OCI-LY3 (cell line): Measurements from ENCODE around the gene NIPBL.

Source experiments
- CTCF ChIP-seq: fragments of 200-600, 300-600 bp; sonication (generic); IDR thresholded peaks from 2 replicates; pipeline ENCODE4 v1.5.1; 2014; ENCODE audit warnings: antibody characterized with exemption, low read length, low read depth
- EZH2phosphoT487 ChIP-seq: fragments of 200-600 bp; shearing (Covaris generic); IDR thresholded peaks from 2 replicates; pipeline ENCODE4 v1.6.1; 2018; ENCODE audit warnings: antibody characterized with exemption, mixed run types, low read depth

- TF ChIP-seq EZH2phosphoT487 (no peak), CTCF (no peak)
Observed at GRCh38 chr5:36897616-36898015, 21.0 kb downstream of the NIPBL start.
